RPMI7951 (cell line): Measurements from ENCODE around the gene KIF17. TPM values are rescaled to one million over a fixed set of nuclear protein-coding genes. Genes with fewer than 3 reads are reported as not detected.
A peak's percentile ranks its signal among the peaks of the same experiment; 100 is the strongest.
"Not testable (repeated sequence)": the region's sequence is repeated elsewhere in the genome, so short reads cannot be mapped to it uniquely, and the experiment has no call there.

Experiments used
- DNase-seq: peaks from one replicate; pipeline ENCODE4 v3.0.0-alpha.2; 2012; ENCODE audit warnings: low read depth
- total RNA-seq: library from RNA; depleted of rRNA; stranded (reverse); fragments of >200 nt; shearing (Covaris generic); gene quantifications from 2 replicates; pipeline ENCODE4 v1.2.3, GENCODE V29; 2014

Gene KIF17
- total RNA-seq, 1 experiment from 2014 or later, result not detected

DNA sequence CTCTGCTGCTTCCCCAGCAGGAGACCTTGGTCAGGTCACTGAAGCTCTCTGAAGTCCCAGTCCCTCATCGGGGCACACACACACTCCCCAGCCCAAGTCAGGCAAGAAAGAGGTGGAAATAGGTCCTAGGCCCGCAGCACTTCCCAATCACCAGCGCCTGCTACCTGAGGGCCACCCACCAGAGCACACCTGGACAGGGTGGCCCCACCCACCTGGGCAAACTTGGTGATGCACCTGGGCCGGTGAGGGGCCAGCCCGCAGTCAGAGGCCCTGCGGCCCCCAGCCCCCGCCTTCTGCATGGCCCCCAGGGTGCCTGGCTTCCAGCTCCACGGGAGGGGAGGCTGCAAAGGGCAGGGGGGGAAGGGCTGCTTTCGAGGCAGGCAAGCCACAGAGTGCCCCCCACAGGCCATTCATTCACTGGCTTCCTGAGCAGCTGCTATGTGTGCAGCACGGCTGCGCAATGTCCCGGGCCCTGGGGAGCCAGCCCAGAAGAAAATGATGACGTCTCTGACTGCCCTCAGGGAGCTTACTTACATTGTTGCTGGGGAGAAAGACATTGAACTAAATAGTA lies 10.0 kb upstream of the KIF17 start:
- no peak for DNase-seq

DNA sequence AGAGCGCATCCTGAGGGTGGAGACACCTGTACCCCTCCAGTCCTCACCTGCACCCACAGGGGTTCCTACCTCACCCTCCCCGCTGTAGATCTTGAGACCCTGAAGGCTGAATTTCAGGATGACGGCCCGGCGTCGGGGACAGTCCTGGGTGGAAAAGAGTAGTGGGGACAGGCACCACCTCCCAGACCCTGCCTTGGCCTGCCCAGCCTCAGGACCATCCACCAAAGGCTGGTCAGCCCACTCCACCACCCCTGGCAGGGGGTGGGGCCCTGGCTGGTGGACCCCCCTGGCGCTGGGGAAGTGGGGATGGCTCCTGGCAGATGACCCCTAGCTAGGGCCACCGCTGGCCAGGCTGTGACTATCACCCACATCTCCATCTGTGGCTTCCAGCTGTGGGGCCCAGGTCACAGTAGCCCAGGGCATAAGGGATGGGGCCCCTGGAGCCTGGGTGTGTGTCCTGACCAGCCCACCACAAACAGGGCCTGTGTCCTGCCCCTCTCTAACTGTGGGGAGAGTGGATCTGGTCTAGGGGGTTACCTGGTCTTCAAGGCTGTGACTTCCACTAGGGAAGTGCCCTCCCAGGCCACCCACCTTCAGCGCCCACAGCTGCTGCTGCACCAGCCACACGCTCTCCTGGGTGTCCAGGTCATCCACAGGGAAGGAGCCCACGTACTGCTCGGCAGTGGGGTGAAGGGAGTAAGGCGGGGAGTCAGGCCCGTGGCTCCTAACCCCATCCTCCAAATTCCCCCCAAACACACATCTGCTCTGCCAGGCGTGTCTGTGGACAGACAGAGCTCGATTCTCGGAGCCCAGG lies 9.3 kb upstream of the KIF17 start:
- DNase-seq, result no peak

DNA sequence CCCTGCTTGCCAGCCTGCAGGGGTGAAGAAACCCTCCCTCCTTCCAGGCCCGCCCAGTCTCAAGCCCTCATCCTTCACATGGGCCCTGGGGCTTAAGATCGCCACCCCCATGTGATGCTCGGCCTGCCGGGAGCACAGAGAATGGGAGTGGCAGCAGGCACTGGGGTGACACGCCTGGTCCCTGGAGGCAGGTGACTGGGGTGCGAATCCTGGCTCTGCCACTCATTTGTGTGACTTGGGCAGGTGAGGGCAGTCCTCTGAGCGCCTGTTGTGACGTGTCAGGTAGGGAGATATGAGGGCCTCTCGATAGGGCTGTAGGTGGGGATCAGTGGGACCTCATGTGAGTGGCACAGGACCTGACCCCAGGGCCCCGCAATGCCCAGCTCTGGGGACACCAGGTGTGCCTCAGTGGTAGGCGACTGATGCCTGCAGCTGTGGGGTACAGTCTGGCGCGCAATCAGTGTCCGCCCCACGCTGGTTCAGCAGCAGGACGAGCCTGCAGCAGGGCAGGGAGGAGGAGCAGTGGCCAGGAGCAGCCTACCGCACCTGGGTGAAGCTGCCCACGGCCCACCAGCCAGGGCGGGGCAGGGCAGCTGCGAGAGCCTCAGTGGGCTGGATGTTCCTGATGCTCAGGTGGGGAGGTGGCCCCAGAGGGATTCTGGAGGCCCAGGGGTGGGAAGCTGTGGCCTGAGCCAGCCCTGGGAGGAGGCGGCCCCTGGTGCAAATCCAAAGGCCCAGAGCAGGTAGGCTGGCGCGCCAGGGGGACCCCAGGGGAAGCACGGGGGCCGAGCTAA lies 8.5 kb upstream of the KIF17 start:
- no peak for DNase-seq

DNA sequence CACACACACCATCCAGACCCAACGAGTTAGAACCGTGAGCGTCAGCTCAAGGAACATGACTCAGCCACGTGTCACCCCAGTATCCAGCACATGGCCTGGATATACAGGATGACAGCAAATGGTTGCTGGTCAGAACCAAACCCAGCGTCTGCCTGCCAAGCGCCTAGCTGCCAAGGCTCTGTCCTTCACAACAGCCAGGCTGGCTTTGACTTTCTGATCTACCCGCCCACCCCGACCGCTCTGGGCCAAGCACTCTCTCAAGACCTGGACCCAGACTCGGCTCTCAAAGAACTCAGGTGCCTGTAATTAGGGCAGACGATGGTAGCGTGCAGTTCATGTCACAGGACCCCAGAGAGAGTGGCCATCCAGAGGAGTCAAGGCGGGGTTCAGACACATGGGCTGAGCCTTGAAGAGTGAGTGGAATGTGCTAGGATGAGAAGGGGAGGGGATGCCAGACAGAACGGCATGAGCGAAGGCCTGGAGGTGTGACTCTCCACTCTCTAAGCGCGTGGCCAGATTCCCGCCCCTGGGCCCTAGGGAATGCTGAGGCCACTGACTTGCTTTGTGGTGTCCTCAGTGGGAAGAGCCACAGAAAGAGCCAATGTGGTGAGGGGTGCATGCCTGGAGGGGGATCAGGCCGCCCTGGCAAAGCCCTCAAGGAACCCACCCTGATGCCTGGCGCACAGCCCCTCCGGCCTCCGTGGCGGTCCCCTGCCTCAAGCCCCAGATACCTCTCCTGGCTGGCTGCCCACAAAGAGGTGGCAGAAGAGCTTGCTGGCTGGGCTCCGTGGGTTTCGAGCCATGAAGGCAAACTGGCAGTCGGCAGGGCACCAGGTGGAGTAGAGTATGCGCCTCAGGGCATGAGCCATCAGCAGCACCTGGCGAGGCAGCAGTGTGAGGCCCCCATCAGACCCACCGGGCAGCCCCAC lies 7.6 kb upstream of the KIF17 start:
- DNase-seq, result peak; percentile 62

DNA sequence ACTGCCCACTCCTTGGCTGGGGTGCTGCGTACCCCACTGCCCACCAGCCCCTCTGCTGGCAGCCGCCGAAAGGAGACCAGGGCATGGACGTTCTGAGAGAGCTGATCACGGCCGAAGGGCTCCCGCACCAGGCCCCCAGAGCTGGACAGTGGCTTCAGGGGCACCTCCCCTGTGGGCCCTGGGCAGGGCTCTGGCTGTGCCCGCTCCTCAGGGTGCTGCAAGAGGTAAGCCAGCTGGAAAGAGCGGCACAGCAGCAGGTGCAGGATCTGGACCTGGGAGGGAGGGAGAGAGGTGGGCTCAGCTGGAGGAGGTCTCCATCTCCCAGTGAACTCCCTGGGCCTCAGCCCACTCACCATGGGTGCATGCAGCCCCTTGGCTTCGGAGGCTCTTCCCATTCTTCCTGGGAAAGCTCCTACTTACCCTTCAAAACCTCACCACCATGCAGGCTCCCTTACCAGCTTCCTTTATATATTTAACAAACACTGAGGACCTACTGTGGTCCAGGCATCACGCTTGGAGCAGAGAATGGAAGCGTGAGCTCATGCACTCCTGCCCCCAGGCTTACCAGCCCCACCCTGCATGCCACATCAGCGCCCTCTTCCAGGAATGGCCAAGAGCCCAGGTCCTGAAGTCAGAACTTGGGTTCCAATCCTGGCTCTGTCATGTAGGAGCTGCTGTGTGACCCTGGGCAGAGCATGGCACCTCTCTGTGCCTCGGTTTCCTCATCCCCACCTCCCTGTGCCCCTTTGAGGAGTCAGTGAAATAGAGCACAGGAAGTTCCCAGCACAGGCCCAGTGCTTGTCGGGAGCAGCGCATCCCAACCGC lies 6.8 kb upstream of the KIF17 start:
- no peak for DNase-seq

DNA sequence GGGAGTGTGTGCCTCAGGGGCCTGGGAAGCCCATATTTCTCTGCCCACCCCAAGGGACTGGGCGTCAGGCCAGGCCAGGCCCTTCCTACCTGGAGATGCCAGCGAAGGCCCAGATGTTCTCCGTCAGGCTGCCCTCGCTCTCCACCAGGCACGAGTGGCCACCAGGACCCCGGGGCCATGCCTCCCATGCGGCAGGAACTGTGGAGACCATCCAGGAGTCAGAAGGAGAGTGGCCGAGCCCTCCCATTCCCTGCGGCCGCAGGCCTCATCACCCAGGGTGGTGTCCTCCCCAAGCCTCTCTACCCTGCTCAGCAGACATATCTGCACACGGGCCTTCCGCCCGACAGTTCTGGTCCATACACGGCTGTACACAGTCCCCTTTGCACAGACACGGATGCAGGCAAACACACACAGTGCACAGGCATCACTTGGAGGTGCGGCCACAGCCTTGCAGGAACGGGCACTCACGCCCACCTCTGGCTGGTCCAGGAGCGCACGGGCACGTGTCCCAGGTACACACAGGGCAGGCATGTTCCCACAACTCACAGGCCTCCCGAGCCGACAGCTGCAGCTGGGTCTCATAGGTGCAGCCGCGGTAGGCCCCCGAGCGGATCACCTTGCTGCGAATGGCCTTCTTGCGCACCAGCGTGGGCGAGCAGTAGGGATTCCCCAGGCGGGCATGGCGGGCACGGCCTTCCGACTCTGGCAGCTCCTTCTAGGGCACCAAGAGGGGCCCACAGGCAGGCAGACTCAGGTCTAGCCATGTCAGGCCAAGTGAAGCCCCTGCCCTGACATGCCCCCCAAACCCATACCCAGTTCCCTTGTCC lies 5.9 kb upstream of the KIF17 start:
- no peak for DNase-seq

DNA sequence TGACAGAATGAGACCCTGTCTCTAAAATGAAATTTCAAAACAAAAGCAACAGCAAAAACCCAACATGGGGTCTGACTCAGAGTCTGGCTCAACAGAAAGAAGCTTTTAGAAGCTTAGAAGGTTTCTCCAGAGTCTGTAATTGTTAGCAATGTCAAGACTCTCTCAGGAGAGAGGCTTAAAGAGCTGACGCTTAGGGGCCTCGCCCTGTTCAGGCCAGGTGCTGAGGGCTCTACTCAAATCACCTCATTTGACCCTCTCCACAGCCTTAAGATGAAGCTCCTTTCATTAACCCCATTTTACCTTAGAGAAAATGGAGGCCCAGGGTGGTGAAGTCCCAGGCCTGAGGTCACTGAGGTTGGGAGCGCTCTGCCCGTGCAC lies 5.3 kb upstream of the KIF17 start:
- no peak for DNase-seq

DNA sequence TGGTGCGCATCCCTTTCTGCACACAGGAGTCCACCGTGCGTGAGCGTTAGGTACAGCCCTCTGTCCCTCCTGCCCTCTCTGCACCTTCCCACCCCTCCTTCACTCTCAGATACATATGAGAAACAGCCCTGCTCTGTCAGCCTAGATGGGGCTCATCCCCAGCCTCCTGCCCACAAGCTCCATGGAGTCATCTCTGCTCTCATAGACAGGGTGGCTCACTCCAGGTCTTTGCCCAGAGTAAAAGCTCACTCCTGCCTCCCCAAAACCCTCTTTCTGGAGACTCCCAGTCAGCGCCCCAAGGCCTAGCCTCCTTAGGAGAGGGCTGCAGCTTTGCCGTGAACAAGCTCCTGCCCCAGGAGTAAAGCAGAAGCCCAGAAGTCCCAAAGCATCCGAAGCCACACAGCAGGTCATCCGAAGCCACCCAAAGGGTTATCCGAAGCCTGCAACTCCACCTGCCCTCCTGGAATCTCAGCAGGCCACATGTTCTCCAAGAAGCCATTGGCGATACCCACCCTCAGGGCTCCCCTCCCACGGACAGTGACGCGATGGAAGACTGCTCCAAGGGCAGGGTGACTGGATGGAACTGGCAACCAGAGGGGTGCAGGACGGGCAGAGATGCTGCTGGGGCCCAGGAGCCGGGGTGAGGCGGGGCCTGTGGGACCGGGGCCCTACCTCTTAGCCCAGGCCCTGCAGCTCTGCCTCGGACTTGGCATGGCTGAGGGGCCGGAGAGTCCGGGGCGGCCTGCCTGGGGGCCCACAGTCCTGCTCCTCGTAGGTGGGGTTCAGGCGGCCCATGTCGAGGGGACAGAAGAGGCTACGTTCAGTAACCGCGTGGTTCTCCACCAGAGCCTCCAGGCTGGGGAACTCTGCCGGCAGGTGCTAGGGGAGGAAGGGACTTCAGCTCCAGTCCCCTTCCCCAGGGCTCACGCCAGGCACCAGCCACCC lies 3.6 kb upstream of the KIF17 start:
- no peak for DNase-seq

DNA sequence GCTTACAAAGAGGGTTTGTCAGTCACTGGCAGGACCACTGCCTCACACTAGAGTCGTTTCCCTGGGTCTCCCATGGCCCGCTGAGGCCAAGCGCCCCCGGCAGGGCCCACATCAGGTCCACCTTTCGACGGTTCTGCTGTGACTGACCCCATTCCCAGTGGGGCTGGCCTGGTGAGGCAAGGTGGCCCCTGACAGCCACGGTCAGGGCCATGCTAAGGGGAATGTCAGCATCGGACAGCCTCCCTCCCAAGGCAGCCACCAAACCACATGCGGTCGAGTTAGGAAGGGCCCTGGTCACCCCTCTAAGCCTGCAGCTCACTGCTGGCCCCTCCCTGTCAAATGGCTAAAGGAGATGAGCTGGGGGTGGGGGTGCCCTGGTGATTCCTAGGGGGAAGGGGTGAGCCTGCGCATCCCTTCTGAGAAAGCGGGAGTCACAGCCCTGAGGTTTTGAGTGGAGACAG lies 2.9 kb upstream of the KIF17 start:
- no peak for DNase-seq

DNA sequence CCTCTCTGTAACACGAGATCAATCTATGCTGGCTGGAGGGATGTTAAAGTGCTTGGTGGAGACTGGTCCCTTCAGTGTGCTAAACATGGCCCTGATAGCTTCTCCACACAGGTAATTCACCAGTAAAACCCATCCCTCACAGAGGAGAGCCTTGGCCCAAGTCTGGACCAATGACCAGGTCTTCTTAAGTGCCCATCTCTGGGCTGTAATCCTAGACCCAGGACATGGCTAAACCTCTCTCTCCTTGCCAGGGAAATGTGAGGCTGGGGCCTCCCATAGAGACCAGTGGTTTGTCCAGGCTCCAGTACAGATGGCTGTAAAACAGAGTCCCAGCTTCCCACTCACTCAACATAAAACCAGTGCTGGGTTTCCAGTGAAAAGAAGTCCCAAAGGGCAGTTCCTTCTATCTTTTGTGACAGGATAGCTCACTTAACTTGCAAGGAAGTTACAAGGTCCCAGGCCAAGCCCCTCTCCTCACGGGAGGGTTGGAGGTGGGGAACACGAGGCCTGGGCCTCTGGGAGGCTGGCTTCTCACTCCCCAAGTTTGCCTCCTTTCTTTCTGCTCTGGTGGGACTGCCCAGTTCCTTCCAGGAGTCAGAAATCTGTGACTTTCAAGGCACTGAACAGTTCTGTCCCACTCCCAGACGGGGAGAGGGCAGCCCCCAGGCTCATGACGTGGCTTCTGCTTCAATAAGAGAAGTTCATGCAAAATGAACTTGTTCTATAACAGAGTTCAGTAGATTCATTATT lies 2.2 kb upstream of the KIF17 start:
- no peak for DNase-seq

DNA sequence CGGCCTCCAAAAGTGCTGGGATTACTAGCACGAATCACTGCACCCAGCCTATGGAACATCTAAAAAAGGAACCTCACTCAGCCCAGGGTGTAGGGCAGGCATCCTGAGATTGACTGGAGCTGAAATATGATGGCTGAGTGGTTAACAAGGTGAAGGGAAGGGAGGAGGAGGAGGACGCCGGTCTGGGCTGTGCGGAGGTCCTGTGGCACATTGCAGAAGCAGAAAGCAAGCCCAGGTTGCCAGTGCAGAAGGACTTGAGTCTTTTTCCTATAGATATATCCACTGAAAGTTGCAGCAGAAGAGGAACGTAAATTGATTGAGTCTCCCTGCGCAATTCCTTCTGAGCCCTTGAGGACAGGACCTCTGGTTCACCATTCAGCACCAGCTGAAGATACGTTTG lies 1.5 kb upstream of the KIF17 start:
- no peak for DNase-seq

DNA sequence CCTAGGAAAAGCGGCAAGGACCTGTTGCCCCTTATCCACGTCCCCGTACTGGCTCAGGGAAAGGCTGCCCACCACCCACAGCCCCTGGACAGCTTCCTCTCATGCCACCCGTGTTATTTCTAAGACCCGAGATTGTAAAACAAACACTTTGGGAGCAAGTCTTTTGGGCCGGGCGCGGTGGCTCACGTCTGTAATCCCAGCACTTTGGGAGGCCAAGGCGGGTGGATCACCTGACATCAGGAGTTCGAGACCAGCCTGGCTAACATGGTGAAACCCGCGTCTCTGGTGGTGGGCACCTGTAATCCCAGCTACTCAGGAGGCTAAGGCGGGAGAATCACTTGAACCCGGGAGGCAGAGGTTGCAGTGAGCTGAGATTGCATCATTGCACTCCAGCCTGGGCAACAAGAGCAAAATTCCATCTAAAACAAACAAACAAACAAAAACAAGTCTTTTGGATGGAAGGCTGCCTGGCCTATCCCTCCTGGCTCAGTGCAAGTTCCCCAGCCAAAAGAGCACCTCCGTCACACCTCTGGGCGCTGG lies 606 bp upstream of the KIF17 start:
- not testable (repeated sequence) for DNase-seq

DNA sequence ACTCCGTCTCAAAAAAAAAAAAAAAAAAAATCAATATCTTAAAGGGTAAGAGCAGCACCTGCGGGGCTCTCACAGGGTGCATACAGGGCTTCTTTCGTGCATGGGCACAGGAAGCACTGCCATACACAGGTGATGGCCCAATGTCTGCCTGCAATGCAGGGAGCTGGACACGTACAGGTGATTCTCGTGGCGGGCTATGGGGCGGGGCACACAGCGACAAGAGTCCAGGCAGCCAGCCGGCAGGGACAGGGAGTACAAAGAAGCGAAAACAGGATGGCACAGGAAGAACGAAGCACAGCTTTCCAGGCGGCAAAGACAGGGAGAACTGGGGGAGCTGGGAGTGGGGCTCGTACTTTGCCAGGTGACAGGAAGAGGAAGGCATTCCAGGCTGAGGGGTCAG lies 1.6 kb downstream of the KIF17 start:
- no peak for DNase-seq

DNA sequence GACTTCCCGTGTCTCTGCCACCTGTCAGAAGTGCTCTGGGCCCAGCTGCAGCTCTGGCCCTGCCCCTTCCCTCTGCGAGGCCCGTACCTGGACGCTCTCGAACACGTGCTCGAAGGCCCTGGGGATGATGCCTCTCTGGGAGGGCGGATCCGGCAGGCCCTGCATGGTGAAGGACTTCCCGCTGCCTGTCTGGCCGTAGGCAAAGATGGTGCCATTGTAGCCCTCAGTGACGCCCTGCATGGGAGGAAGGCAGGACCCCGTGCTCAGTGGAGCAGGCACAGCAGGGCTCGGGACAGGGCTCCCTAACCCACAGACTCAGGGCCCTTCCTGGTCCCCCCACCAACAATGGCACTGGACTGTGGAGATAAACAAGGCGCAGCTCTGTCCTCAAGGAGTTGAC lies 2.4 kb downstream of the KIF17 start:
- DNase-seq, result no peak

DNA sequence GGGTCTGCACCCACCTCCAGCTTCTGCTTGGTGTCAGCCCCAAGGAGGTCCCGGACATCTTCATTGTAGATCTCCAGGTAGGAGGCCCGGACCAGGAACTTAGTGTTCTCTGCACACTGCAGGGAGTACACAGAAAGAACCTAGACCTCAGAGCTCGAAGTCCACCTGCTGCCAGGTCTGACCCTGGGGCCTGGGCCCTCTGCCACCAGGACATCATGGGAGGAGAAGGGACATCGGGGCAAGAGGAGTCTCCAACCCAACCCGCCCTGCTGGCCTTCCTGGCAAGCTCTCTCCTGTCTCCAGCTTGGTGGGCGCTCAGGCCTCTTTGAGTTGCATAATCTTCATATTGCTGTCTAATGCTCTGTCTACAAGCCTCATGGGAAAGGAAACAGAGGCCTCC lies 4.4 kb downstream of the KIF17 start:
- DNase-seq, result no peak

DNA sequence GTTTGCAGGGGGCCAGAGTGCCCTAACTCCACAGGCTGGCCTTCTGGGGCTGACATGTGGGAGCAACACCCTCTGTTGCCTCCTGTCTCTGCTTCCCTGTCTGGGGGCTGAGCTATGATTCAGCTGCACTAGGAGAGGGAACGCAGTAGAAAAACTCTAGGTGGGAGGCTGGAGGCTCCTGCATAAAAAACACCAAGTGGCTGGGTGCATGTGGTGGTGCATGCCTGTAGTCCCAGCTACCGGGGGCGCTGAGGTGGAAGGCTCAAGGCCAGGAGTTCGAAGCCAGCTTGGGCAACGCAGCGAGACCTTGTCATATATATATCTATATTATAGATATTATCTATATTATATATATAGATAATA lies 5.6 kb downstream of the KIF17 start:
- DNase-seq, result no peak

DNA sequence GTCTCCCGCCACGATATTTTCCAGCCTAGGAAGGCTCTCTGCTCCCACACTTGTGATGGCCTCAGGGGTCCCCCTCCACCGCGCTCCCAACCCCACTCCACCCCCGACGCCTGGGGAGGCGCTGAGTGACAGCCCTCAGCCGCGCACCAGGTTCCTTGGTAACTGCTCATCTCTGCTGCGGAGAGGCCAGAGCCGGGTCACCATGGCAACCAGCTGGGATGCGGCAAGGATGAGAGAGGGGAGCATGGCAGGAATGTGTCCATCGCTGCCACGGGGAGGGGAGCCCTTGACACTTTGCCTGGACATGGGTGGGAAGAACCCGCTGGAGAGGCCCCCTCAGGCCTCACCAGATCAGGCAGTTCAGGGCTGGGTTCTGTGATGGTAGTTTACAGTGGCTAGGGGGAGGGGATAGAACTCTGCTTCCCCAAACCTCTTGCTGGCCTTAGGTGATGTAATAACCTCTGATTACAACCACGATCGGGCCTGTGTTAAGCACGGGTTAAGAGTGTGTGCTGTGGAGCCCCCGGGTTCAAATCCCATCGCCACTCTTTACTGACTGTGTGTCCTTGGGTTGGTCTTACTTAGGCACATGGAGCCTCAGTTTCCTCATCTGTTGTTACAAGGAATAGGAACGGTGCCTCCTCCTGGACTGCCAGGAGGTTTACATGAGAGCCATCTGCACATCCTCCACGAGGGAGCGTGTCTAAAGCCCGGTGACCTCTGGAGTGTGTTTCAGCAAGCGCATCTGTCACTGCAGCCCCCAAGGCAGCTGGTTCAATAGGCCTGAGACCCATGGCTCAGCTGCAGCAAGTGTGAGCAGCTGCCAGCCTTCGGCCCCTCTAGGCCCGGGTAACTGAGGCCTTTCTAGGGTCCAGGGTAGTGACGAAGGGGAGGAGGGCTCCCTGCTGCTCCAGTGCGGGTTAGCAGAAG lies 6.3 kb downstream of the KIF17 start:
- no peak for DNase-seq
